Caco-2 (cell line): ENCODE measurements around the gene MYO1F. TPM values are rescaled to one million over a fixed set of nuclear protein-coding genes. Genes with fewer than 3 reads are reported as not detected.

Experiments
- BruUV-seq: library from RNA; stranded (reverse); fragments of 400-500 nt; replicated peaks from 2 replicates; lab custom pipeline; 2021; lab: Mats Ljungman, UMichigan
- CTCF ChIA-PET: fragments of 300-600 bp; sonication (Branson Sonifier 250); formaldehyde crosslinking; loops from one replicate; lab custom pipeline; 2022; ENCODE audit warnings: antibody characterized with exemption; lab: Charles Lee
- POLR2A ChIA-PET: fragments of 300-600 bp; sonication (Branson Sonifier 250); formaldehyde crosslinking; loops from one replicate; lab custom pipeline; 2022; ENCODE audit warnings: antibody characterized with exemption; lab: Charles Lee
- DNase-seq, 2 experiments: peaks; one replicate each; pipeline versions ENCODE4 v3.0.0 to v3.0.0-alpha.2; 2020 to 2022
- H3K27me3 ChIP-seq: replicated peaks from 2 replicates; pipeline ENCODE4 v1.6.0; 2011; ENCODE audit warnings: low read length; ENCODE audit not compliant: control insufficient read depth, insufficient read depth
- H3K36me3 ChIP-seq: 2 replicates; pipeline ENCODE4 v1.5.1; 2011; ENCODE audit warnings: low read length; ENCODE audit not compliant: control insufficient read depth, insufficient read depth
- H3K4me1 ChIP-seq: fragments of 250-450 bp; sonication (Bioruptor Pico); 2 replicates; pipeline ENCODE4 v1.5.1; 2020; ENCODE audit warnings: mild to moderate bottlenecking
- H3K4me3 ChIP-seq: 2 replicates; pipeline ENCODE4 v1.5.1; 2011; ENCODE audit warnings: low read depth, mild to moderate bottlenecking, control low read depth, low read length
- H3K9me3 ChIP-seq: fragments of 250-450 bp; sonication (Bioruptor Pico); 2 replicates; pipeline ENCODE4 v1.5.1; 2020; ENCODE audit warnings: mild to moderate bottlenecking, moderate library complexity
- H3K27ac Mint-ChIP-seq: one replicate; pipeline ENCODE4 v1.8.0; 2022; ENCODE audit warnings: mixed read lengths; ENCODE audit not compliant: unreplicated experiment
- H3K27me3 Mint-ChIP-seq: one replicate; pipeline ENCODE4 v1.8.0; 2022; ENCODE audit warnings: mixed read lengths; ENCODE audit not compliant: insufficient read depth, unreplicated experiment
- H3K36me3 Mint-ChIP-seq: one replicate; pipeline ENCODE4 v1.8.0; 2022; ENCODE audit warnings: mild to moderate bottlenecking, mixed read lengths; ENCODE audit not compliant: insufficient read depth, unreplicated experiment
- H3K4me1 Mint-ChIP-seq: one replicate; pipeline ENCODE4 v1.8.0; 2022; ENCODE audit warnings: low read depth, mixed read lengths; ENCODE audit not compliant: unreplicated experiment
- H3K4me3 Mint-ChIP-seq: one replicate; pipeline ENCODE4 v1.8.0; 2022; ENCODE audit warnings: mild to moderate bottlenecking, moderate library complexity, mixed read lengths; ENCODE audit not compliant: unreplicated experiment
- H3K9me3 Mint-ChIP-seq: one replicate; pipeline ENCODE4 v1.8.0; 2022; ENCODE audit warnings: mixed read lengths; ENCODE audit not compliant: unreplicated experiment
- CTCF ChIP-seq, 2 experiments: fragments of 200-600 bp in 1 of 2; IDR thresholded peaks; 1 replicate in 1 of 2; 2 replicates in 1 of 2; pipeline versions ENCODE4 v1.5.1 to v1.8.0; 2011 to 2022; ENCODE audit warnings: antibody characterized with exemption in 1 of 2, control low read depth in 1 of 2, inconsistent platforms in 1 of 2, low read depth in 1 of 2, low read length in 1 of 2, mild to moderate bottlenecking in 1 of 2, moderate library complexity in 1 of 2; ENCODE audit not compliant: insufficient read depth in 1 of 2, severe bottlenecking in 1 of 2, unreplicated experiment in 1 of 2
- intact Hi-C: fragments of 100-400 bp; cut with micrococcal nuclease; formaldehyde crosslinking; loops from one replicate; pipeline ENCODE4 v1.10.0; 2022; ENCODE audit not compliant: unreplicated experiment
- total RNA-seq: library from RNA; stranded (reverse); gene quantifications from 2 replicates; pipeline ENCODE4 v1.2.3, GENCODE V29; 2022

The MYO1F gene
- total RNA-seq, 1 experiment from 2014 or later: 0.25 TPM

GRCh38 chr19:8504919-8505318 is 72.3 kb downstream of the MYO1F start:
- intact Hi-C loops: loop anchor here (5.0 kb wide), 1 partner anchor 93 kb away; the partner anchor contains the start of gene MARCHF2
- POLR2A ChIA-PET: interaction anchor here (1.1 to 1.4 kb wide), 3 partner anchors 9 to 92 kb away, joined by 3 to 5 read pairs (median 5); partner anchors contain the start of genes HNRNPM, MARCHF2 and ZNF414

GRCh38 chr19:8504171-8504570 is 73.1 kb downstream of the MYO1F start:
- no peak for TF ChIP-seq CTCF (IDR thresholded peaks at IDR 0.05; ENCODE audit: insufficient read depth in 1 of 2, low read depth in 1 of 2, low read length in 1 of 2, severe bottlenecking in 1 of 2, unreplicated experiment in 1 of 2)
- H3K9me3 ChIP-seq: no peaks in the 10 kb centered on the region
- no peaks in the 10 kb centered on the region for H3K27me3 ChIP-seq
- H3K36me3 Mint-ChIP-seq: peaks cover 28% of the 10 kb centered on the region
- no peak overlapping the region for H3K27ac Mint-ChIP-seq
- CTCF ChIA-PET: interaction anchor here (0.7 kb wide), 1 partner anchor 136 kb away, joined by 3 read pairs; no protein-coding TSS in a partner anchor
- no peaks in the 10 kb centered on the region for H3K27me3 Mint-ChIP-seq
- H3K4me1 Mint-ChIP-seq: no peaks in the 10 kb centered on the region
- 0 out of 2 replicates have a peak, but pooled peaks cover 3% of the 10 kb centered on the region for H3K4me1 ChIP-seq
- H3K36me3 ChIP-seq: no peaks in the 10 kb centered on the region
- no peak for DNase-seq
- no peaks in the 10 kb centered on the region for H3K9me3 Mint-ChIP-seq
- POLR2A ChIA-PET: interaction anchor here (1.4 kb wide), 1 partner anchor 60 kb away, joined by 3 read pairs; the partner anchor contains the start of gene HNRNPM
- intact Hi-C loops: no loop called here
- peak overlapping the region; percentile 23 for H3K4me3 Mint-ChIP-seq
- no peak overlapping the region for H3K4me3 ChIP-seq
- no TSS peak for BruUV-seq

More at GRCh38 chr19:8504919-8505318, 72.3 kb downstream of the MYO1F start:
- H3K36me3 Mint-ChIP-seq: peaks cover 28% of the 10 kb centered on the region
- no peak for TF ChIP-seq CTCF (IDR thresholded peaks at IDR 0.05; ENCODE audit: insufficient read depth in 1 of 2, low read depth in 1 of 2, low read length in 1 of 2, severe bottlenecking in 1 of 2, unreplicated experiment in 1 of 2)
- CTCF ChIA-PET: interaction anchor here (0.7 to 2.1 kb wide), 4 partner anchors 11 to 135 kb away, joined by 3 to 19 read pairs (median 4); partner anchors contain the start of gene MARCHF2
- peak overlapping the region; percentile 91 for H3K4me3 Mint-ChIP-seq
- H3K27ac Mint-ChIP-seq: no peak overlapping the region
- no TSS peak for BruUV-seq
- Histone ChIP-seq H3K27me3 (no peaks in the 10 kb centered on the region), H3K36me3 (no peaks in the 10 kb centered on the region), H3K4me3 (no peak overlapping the region; the same call in 1 of the 2 replicates), H3K4me1 (0 out of 2 replicates have a peak, but pooled peaks cover 3% of the 10 kb centered on the region), H3K9me3 (no peaks in the 10 kb centered on the region)
- no peaks in the 10 kb centered on the region for H3K4me1 Mint-ChIP-seq
- DNase-seq: no peak
- H3K9me3 Mint-ChIP-seq: no peaks in the 10 kb centered on the region
- H3K27me3 Mint-ChIP-seq: no peaks in the 10 kb centered on the region

GRCh38 chr19:8503510-8503909 is 73.7 kb downstream of the MYO1F start:
- no peak overlapping the region for H3K27ac Mint-ChIP-seq
- POLR2A ChIA-PET: no interaction called here

More at GRCh38 chr19:8503510-8503909, 73.7 kb downstream of the MYO1F start:
- Histone ChIP-seq H3K27me3 (no peaks in the 10 kb centered on the region), H3K4me3 (no peak overlapping the region), H3K36me3 (no peaks in the 10 kb centered on the region), H3K9me3 (no peaks in the 10 kb centered on the region), H3K4me1 (0 out of 2 replicates have a peak, but pooled peaks cover 3% of the 10 kb centered on the region)
- intact Hi-C loops: no loop called here
- CTCF ChIA-PET: interaction anchor here (0.7 kb wide), 1 partner anchor 90 kb away, joined by 6 read pairs; the partner anchor contains the start of gene MARCHF2
- H3K9me3 Mint-ChIP-seq: no peaks in the 10 kb centered on the region
- H3K27me3 Mint-ChIP-seq: no peaks in the 10 kb centered on the region
- TF ChIP-seq CTCF (IDR thresholded peaks at IDR 0.05; ENCODE audit: insufficient read depth in 1 of 2, low read depth in 1 of 2, low read length in 1 of 2, severe bottlenecking in 1 of 2, unreplicated experiment in 1 of 2): no peak
- no TSS peak for BruUV-seq
- H3K4me1 Mint-ChIP-seq: no peaks in the 10 kb centered on the region
- H3K4me3 Mint-ChIP-seq: no peak overlapping the region
- no peak for DNase-seq
- H3K36me3 Mint-ChIP-seq: peaks cover 28% of the 10 kb centered on the region
